Coronary artery (tissue), 2 donors: ENCODE data around the gene CACNA1C.

ENCODE experiments used
- DNase-seq: peaks from one replicate; pipeline ENCODE4 v3.0.0-alpha.2; 2017; ENCODE audit warnings: low spot score
- H3K27ac ChIP-seq, 2 donors: fragments of 200-600 bp; sonication (generic); one replicate each; pipeline ENCODE4 v1.5.1; 2016 to 2019
- H3K4me3 ChIP-seq: fragments of 200-600 bp; sonication (generic); 2 replicates; pipeline ENCODE4 v1.5.1; 2016; ENCODE audit warnings: mild to moderate bottlenecking, moderate library complexity
- CTCF ChIP-seq: fragments of 200-600 bp; sonication (generic); IDR thresholded peaks from one replicate; pipeline ENCODE4 v1.5.1; 2019; ENCODE audit warnings: antibody characterized with exemption

Gene CACNA1C

DNA sequence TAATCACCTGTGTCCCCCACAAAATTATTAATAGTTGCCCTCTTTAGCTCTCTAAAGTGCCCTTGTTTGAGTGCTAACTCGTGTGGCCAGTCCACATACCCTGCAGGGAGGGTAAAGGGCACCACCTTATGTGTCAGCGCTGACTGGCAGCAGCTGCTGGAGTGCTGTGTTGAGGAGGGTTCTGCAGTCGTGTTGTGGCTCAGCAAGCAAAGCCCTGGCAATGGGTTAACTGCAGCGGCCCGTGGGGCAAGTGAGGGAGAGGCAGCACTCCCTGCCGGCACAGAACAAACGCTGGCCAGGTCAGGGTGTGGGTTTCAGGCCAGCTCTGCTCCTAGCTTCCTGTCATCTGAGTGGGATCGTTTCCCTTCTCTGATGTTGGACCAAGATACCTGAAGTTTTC is 369.8 kb downstream of the CACNA1C start:
- Histone ChIP-seq H3K4me3 (no peak overlapping the region), H3K27ac (no peak overlapping the region)
- DNase-seq: no peak
- TF ChIP-seq CTCF: no peak

DNA sequence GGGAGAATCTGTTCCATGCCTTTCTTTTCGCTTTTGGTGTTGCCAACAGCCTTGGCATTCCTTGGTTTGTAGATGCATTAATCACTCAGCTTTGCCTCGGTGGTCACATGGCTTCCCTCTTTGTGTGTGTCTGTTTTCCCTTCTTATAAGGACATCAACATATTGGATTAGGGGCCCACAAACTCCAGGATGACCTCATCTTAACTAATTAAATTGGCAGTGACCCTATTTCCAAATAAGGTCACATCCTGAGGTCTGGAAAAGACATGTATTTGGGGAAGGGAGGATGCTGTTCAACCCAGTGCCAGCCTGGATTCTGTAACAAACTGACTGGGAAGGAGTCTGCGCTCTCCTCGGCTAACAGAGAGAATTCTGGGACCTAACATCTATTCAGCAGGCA is 376.2 kb downstream of the CACNA1C start:
- no peak for TF ChIP-seq CTCF
- DNase-seq: no peak
- H3K4me3 ChIP-seq: no peak overlapping the region
- peak overlapping the region; percentile 57 to 60 for H3K27ac ChIP-seq

GRCh38 chr12:2431810-2432209 is 379.0 kb downstream of the CACNA1C start:
- peak overlapping the region; percentile 5 to 22 for H3K27ac ChIP-seq
- no peak for TF ChIP-seq CTCF
- H3K4me3 ChIP-seq: no peak overlapping the region
- DNase-seq: no peak

DNA sequence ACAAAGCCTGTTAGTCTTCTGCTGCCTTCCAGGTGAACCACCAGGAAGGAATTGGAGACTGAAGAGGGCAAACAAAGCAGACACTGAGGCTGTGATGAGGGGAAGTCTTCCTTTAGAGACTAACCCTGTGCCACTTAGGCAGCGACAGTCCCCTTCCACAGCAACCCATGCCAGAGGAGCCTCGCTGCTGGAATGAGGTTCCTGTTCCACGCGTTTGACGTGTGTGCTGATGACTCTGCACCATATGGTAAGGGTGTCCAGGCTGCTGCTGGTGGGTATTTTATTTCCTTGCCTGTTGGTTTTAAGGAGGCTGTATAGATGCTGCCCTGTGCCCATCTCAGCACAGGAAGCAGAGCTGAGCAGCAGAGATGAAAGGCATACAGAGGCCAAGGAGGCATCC is 380.1 kb downstream of the CACNA1C start:
- H3K4me3 ChIP-seq: no peak overlapping the region
- TF ChIP-seq CTCF: no peak

GRCh38 chr12:2435511-2435910 is 382.7 kb downstream of the CACNA1C start:
- H3K27ac ChIP-seq: no peak overlapping the region
- TF ChIP-seq CTCF: no peak
- no peak for DNase-seq

More for the DNA sequence above, 380.1 kb downstream of the CACNA1C start:
- no peak overlapping the region for H3K27ac ChIP-seq
- DNase-seq: no peak

GRCh38 chr12:2439332-2440100 is 386.7 kb downstream of the CACNA1C start:
- Histone ChIP-seq H3K4me3 (no peak overlapping the region), H3K27ac (no peak overlapping the region)
- no peak for DNase-seq
- TF ChIP-seq CTCF: no peak

More at GRCh38 chr12:2435511-2435910, 382.7 kb downstream of the CACNA1C start:
- no peak overlapping the region for H3K4me3 ChIP-seq

DNA sequence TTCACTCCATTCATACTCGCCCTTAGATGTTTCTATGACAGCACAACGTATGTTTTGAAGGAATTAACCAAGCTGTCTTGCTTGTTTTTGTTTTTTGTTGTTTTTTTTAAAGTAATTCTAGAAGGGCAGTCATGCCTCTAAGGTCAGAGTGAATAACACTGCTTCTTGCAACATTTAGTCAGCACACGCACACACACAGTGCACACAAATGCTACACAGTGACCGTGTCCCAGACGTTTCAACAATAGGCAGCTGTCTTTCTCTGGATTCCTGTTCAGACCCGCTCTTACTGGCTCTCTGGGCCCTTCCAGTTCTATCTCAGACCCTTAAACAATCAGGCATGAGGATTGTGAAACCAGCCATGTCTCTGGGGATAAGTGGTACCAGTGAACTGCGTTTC is 391.0 kb downstream of the CACNA1C start:
- no peak overlapping the region for H3K4me3 ChIP-seq
- no peak overlapping the region for H3K27ac ChIP-seq
- TF ChIP-seq CTCF: no peak
- DNase-seq: no peak
